NCI-H2227 (cell line): Measurements from ENCODE around the gene H2AZ1.

Source experiments
- DNase-seq: peaks from one replicate; lab custom pipeline; 2025; ENCODE audit not compliant: unreplicated experiment; lab: John Stamatoyannopoulos, UW

The H2AZ1 gene

DNA sequence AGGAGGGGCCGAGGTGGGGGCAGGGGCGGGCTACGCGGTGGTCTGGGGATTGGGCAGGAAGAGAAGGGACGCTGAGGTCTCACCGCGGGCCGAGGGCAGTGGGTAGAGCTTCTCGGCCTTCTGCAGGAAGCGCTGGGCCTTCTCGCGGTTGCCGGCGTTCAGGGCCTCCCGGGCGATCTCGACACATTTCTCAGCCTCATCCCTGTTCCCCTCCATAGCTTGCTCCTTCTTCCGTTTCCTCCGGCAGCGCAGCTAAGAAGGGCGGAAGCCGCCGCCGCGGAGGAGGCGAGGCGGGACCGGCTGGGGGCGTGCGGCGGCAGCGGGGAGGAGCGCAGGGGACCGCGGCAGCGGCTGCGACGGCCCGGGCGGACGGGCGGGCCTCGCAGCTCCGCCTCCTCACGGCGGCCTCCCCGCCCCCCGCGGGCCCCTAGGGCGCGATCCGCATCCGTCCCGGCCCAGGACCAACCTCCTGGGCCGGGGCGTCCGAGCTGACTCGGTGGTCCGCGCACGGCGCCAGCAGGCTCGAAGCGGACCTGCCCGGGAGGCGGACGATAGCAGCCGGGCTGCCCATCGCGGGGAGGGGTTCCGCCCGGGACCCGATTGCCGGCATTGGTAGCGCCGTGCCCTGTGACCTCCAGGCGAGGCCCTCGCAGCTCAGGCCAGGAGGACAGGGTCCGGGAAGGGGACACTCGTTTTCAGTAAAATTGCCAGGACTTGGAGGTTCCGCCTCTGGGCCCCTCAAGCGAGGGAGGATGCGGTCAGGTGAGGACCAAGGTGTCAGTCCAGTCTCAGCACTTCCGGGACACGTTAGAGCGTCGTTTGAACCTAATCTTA is 3.5 kb downstream of the H2AZ1 start, which contains the start of gene DNAJB14:
DNAJB14 (minus strand) TSS at position 263 of the 834 bp plus-strand sequence; CDS start at position 216, 47 bp downstream.
- DNase-seq, result peak; percentile 80

DNA sequence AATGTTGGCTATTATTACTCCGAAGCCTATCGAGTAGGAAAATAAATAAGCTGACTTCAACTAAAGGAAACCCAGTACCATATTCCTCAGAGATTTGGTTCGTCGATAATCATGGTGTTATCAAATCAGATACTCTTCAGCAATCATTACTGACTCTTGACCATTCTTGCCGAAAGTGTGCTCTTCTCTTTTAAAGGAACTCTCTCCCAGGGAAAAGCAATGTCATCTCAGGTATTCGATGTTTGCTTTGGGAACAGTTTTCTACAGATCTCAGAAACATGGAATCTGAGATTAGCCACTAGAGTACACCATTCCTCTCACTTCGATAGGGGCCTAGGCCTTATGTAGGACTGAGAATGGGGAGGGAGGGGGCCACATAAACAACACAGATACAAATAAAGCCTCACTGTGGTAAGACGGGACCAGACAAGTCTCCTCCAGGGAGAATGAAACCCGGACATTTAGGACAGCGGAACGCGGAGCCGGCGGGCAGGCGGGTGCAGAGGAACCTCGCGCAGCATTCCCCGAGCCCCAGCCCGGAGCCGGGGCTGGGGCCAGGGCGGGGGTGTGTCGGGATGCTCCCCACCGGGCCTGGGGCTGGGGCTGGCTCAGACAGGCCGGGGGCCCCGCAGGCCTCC is 4.2 kb downstream of the H2AZ1 start:
- DNase-seq, result peak; percentile 43

- no peak for DNase-seq
Observed at GRCh38 chr4:99943904-99944437, 6.1 kb downstream of the H2AZ1 start.

- DNase-seq, result no peak
Observed at GRCh38 chr4:99938243-99938753, 11.8 kb downstream of the H2AZ1 start.

DNA sequence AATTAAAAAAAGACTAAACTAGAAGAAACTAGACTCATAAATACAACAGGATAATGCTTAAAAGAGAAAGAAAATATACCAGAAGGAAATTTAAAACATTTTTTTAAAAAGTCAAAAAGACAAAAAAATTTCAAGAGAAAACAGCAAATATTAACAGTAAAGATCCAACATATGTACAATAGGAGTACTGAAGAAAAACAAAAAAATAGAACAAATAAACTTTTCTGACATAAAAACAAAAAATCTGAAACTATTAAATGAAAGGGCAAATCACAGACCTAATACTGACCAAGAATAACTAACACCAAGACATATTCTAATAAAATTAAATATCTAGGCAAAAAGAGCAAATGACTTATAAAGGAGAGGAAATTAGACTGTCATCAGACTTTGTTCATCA is 15.2 kb downstream of the H2AZ1 start:
- DNase-seq, result no peak

DNA sequence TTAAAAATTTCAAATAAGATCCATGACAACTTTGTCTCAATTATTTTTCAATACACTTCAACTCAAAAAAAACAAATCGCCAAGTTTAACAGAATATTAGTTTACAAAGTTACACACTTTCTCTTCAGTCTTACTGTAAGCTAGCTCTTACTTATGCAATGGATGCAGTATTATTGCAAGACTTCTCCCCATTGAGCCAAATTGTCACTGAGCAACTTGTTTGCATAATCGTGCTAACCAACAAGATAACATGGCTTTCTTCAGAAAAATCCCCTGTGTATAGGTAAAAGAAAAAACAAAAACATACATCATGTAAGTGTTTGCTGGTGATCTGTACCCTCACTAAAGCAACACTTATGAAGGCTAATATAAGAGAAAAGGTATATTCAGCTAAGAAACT is 22.5 kb downstream of the H2AZ1 start:
- DNase-seq, result no peak

GRCh38 chr4:99921174-99921573 is 28.9 kb downstream of the H2AZ1 start:
- no peak for DNase-seq

DNA sequence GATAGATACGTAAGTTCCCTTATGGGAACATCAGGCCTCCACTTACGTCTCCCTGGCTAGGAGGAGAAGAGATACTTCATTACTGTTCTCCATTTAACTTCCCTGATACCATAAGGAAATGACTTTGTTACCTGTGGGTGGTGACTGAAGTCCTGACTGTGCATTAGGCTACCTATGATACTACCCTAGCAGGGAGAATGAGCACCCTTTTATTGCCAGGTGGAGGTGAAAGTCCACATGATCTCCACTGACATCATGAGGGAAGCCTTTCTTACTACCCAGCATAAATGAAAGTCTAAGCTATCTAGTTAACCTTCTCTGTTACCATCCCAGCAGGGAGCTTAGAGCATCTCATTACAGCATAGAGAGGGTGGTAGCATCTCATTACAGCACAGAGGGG is 31.4 kb downstream of the H2AZ1 start:
- no peak for DNase-seq

DNA sequence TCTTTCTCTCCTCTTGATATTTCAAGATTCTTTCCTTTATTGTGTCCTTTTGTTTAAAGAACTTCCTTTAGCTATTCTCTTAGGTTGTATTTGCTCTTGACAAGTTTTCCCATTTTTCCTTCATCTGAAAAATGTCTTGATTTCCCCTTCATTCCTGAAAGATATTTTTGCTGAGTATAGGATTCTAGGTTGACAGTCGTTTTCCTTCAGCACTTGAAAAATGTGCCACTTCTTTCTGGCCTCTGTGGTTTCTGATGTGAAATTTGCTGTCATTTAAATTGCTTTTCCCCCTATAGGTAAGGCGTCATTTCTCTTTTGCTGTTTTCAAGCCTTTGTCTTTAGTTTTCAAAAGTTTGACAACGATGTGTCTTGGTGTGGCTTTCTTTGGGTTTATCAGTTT is 32.5 kb downstream of the H2AZ1 start:
- DNase-seq, result no peak

GRCh38 chr4:99915449-99915848 is 34.6 kb downstream of the H2AZ1 start:
- no peak for DNase-seq
